Esophagus muscularis mucosa (tissue), 4 donors: Measurements from ENCODE around the gene DDX5.

Experiments
- CTCF ChIP-seq, 3 experiments: fragments of 200-600 bp in 2 of 3; fragments of 450-650 bp in 1 of 3; sonication (generic) in 2 of 3; IDR thresholded peaks; one replicate each; pipeline ENCODE4 v1.5.1; 2017 to 2019; ENCODE audit warnings: antibody characterized with exemption in 3 of 3, mild to moderate bottlenecking in 2 of 3, moderate library complexity in 1 of 3
- EP300 ChIP-seq: sonication (generic); formaldehyde crosslinking; IDR thresholded peaks from one replicate; pipeline ENCODE4 v1.6.1; 2017; ENCODE audit warnings: antibody characterized with exemption
- POLR2A ChIP-seq: fragments of 450-650 bp; IDR thresholded peaks from one replicate; pipeline ENCODE4 v1.6.1; 2017; ENCODE audit warnings: antibody characterized with exemption, moderate library complexity, mild to moderate bottlenecking, low read depth
- POLR2AphosphoS5 ChIP-seq, 2 donors: sonication (generic); formaldehyde crosslinking; IDR thresholded peaks; one replicate each; pipeline ENCODE4 v1.6.1; 2017; ENCODE audit warnings: antibody characterized with exemption in 2 of 2

GRCh38 chr17:64488301-64488700 lies 17.8 kb downstream of the DDX5 start:
- TF ChIP-seq POLR2A, result no peak
- TF ChIP-seq CTCF (IDR thresholded peaks at IDR 0.05), result no peak
- no peak for TF ChIP-seq EP300
- TF ChIP-seq POLR2AphosphoS5 (IDR thresholded peaks at IDR 0.05), result no peak
